HG02938 (cell line): ENCODE results near the gene HOXB3.

Source experiments
- ATAC-seq: cut with Tn5 transposase; IDR thresholded peaks from one replicate; pipeline ENCODE4 v1.9.1; 2021; ENCODE audit warnings: mild to moderate bottlenecking, moderate library complexity; ENCODE audit not compliant: unreplicated experiment

Gene HOXB3

GRCh38 chr17:48589831-48590606, at the start of gene HOXB3:
Gene HOXB3, minus strand, starts transcription at chr17:48590241. Its CDS starts 37,767 bp downstream, at chr17:48552474.
- no peak for ATAC-seq

GRCh38 chr17:48639136-48639535, 49.1 kb upstream of the HOXB3 start:
- ATAC-seq = no peak

- ATAC-seq = no peak
Observed at GRCh38 chr17:48637323-48638260, 47.6 kb upstream of the HOXB3 start.

- ATAC-seq = no peak
Observed at GRCh38 chr17:48636177-48637018, 46.4 kb upstream of the HOXB3 start.

GRCh38 chr17:48634493-48635208, 44.6 kb upstream of the HOXB3 start:
- ATAC-seq = no peak

GRCh38 chr17:48633266-48633677, 43.2 kb upstream of the HOXB3 start:
- no peak for ATAC-seq

- no peak for ATAC-seq
Observed at GRCh38 chr17:48632579-48633265, 42.7 kb upstream of the HOXB3 start.

- ATAC-seq = no peak
Observed at GRCh38 chr17:48631693-48632578, 41.9 kb upstream of the HOXB3 start.

GRCh38 chr17:48630925-48631692, 41.1 kb upstream of the HOXB3 start:
- ATAC-seq = no peak

- no peak for ATAC-seq
Observed at GRCh38 chr17:48630009-48630924, 40.2 kb upstream of the HOXB3 start.

- ATAC-seq = no peak
Observed at GRCh38 chr17:48629411-48629759, 39.3 kb upstream of the HOXB3 start.

- no peak for ATAC-seq
Observed at GRCh38 chr17:48628649-48629410, 38.8 kb upstream of the HOXB3 start.

- no peak for ATAC-seq
Observed at GRCh38 chr17:48627623-48628521, 37.8 kb upstream of the HOXB3 start.

GRCh38 chr17:48627118-48627597, 37.1 kb upstream of the HOXB3 start:
- ATAC-seq = no peak
